ENCODE measurements around the gene RNF4. TPM values are rescaled to one million over a fixed set of nuclear protein-coding genes. Genes with fewer than 3 reads are reported as not detected.
A peak's percentile ranks its signal among the peaks of the same experiment; 100 is the strongest.

RNF4 gene
- total RNA-seq, 6 experiments from 2014 or later = 16.2 to 22.5 (median 18.0) TPM

- intact Hi-C loops (cut with DNase I) = no loop called here
- TF ChIP-seq POLR2A (IDR thresholded peaks at IDR 0.05) (no peak), CTCF (IDR thresholded peaks at IDR 0.05) (no peak)
- Histone ChIP-seq H3K36me3 (peaks cover 0 to 23% (median 0%) of the 10 kb centered on the region in 4 donors), H3K9me3 (no peaks in the 10 kb centered on the region), H3K27ac (no peak overlapping the region), H3K4me1 (peaks cover 0 to 32% (median 5%) of the 10 kb centered on the region in 4 donors), H3K27me3 (no peaks in the 10 kb centered on the region), H3K4me3 (no peak overlapping the region)
- no peak for ATAC-seq
- WGBS (ENCODE audit: insufficient coverage, low coverage, low lambda C conversion rate, missing lambda C conversion rate) = 93% methylated on average over 3 of the region's 6 CpGs
- peak in 1 of 3 donors; percentile 3 for DNase-seq
Measured at GRCh38 chr4:2487632-2488031, 18.7 kb downstream of the RNF4 start.

- no peaks in the 10 kb centered on the region for H3K9me3 ChIP-seq
- H3K36me3 ChIP-seq = peaks cover 0 to 24% (median 0%) of the 10 kb centered on the region in 4 donors
- H3K4me1 ChIP-seq = peaks cover 0 to 22% (median 2%) of the 10 kb centered on the region in 4 donors
- DNase-seq (peak in 1 of 3 donors; percentile 15), ATAC-seq (no peak)
- H3K27me3 ChIP-seq = no peaks in the 10 kb centered on the region
- H3K27ac ChIP-seq = no peak overlapping the region
- no peak for TF ChIP-seq CTCF (IDR thresholded peaks at IDR 0.05)
- no peak for TF ChIP-seq POLR2A (IDR thresholded peaks at IDR 0.05)
- WGBS (ENCODE audit: insufficient coverage, low coverage, low lambda C conversion rate, missing lambda C conversion rate) = 87% methylated on average over 4 of the region's 20 CpGs
- intact Hi-C loops (cut with DNase I) = no loop called here
- H3K4me3 ChIP-seq = no peak overlapping the region
Measured at GRCh38 chr4:2489081-2489805, 20.3 kb downstream of the RNF4 start.

DNA sequence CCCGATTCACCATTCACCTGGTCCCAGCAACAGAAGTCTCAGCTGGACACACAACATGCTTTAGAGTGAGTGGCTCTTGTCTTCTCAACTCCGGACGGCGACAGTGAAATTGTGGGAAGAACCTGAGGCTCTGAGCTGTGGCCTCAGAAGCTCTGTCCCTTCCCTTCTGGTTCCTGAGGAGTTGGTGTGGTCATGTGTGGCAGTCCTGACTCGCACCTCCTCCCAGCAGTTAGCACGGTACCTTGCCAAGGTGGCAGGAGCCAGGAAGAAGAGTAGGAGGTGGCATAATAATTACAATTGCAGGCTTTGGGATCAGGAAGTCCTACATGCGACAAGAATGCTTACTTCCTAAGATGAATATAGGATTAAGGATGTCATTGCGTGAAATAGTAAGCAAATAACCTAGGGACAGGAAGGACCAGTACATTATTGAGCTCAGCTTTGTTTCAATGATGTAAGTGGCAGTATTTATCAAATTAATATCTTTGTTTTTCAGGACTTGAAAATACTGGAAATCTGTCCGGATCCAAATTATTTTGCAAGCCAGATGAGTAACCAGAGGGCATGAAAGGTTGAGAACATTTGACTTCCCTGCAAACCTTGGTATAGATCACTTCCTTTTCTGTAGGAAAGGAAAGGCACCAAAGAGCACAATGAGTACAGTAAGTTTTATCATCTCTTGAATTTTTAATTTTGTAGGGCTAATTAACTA, 21.1 kb downstream of the RNF4 start:
- H3K27ac ChIP-seq = no peak overlapping the region
- no peaks in the 10 kb centered on the region for H3K9me3 ChIP-seq
- TF ChIP-seq CTCF (IDR thresholded peaks at IDR 0.05) (no peak), POLR2A (IDR thresholded peaks at IDR 0.05) (no peak)
- no peaks in the 10 kb centered on the region for H3K27me3 ChIP-seq
- H3K36me3 ChIP-seq = peaks cover 0 to 24% (median 0%) of the 10 kb centered on the region in 4 donors
- H3K4me3 ChIP-seq = no peak overlapping the region
- intact Hi-C loops (cut with DNase I) = no loop called here
- 75% methylated on average over 9 of the region's 9 CpGs for WGBS (ENCODE audit: insufficient coverage, low coverage, low lambda C conversion rate, missing lambda C conversion rate)
- peak in 1 of 3 donors; percentile 17 for DNase-seq
- H3K4me1 ChIP-seq = peaks cover 0 to 17% (median 0%) of the 10 kb centered on the region in 4 donors
- ATAC-seq = peak in 3 of 4 donors; percentile 9 to 47 (median 41)

DNA sequence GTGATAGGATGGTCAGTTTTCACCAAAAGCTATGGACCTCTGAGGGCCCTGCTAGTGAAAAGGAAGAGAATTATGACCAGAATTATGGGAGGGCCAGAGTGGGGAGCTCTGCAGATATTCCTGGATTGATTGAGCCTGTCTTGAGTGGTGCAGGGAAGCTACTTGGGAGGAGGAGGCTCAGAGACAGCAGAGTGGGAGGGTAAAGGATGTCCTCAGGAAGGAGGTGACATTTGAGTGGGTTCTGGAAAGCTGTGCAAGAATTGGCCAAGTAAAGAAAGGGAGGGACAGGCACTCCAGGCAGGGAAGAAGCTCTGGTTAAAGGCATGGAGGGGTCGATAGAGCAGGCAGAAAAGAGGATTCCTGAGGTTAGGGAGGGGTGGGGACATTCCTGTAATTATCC, 24.1 kb downstream of the RNF4 start:
- ATAC-seq (peak; percentile 34 to 69 (median 46)), DNase-seq (no peak)
- no peaks in the 10 kb centered on the region for H3K4me1 ChIP-seq
- H3K36me3 ChIP-seq = peaks cover 0 to 41% (median 5%) of the 10 kb centered on the region in 4 donors
- TF ChIP-seq POLR2A (IDR thresholded peaks at IDR 0.05) (no peak), CTCF (IDR thresholded peaks at IDR 0.05) (no peak)
- H3K27ac ChIP-seq = no peak overlapping the region
- no peak overlapping the region for H3K4me3 ChIP-seq
- intact Hi-C loops (cut with DNase I) = no loop called here
- WGBS (ENCODE audit: insufficient coverage, low coverage, low lambda C conversion rate, missing lambda C conversion rate) = 60% methylated on average over 1 of the region's 1 CpG
- H3K27me3 ChIP-seq = no peaks in the 10 kb centered on the region
- H3K9me3 ChIP-seq = no peaks in the 10 kb centered on the region
